Fibroblast of peridontal ligament (primary cell): ENCODE data around the gene NECAB2.

Experiments used
- DNase-seq: peaks from one replicate; pipeline ENCODE4 v3.0.0-alpha.2; 2010; ENCODE audit errors: extremely low read depth

Gene NECAB2

DNA sequence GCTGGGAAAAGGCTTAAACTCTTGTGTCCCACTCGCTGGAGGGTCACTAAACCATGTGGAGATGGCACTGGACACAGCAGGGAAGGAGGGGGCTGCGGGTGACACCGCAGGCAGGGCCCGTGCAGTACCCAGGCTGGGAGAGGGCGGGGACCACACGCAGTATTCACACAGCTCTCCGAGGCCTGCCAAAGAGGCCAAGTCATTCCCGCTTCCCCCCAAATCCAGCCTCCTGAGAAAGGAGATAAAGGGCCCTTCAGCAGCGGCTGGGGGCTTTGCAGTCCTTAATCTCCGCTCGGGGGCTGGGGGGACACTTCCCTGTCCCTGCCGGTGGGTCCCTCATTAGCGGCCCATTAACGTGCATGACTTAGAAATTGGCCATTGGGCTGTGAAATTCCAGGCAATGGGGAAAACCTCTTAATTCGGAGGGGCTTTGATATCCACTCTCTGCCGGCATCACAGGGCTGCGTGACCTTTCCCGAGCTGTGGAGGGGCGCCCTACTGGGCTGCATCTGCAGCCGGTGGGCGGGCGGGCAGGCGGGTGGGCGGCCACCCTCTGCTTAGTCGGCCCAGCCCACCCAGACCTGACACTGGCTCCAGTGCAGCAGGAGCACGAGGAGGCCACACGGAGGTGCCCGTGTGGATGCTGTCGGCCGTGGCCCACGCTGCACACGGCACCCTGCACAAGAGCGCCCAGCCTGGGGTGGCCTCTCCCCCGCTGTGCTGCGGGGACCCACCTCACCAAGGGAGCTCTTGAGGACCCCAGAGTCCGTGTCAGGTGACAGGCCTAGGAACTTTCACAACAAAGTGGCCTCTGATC, 77.2 kb downstream of the NECAB2 start:
- no peak for DNase-seq

DNA sequence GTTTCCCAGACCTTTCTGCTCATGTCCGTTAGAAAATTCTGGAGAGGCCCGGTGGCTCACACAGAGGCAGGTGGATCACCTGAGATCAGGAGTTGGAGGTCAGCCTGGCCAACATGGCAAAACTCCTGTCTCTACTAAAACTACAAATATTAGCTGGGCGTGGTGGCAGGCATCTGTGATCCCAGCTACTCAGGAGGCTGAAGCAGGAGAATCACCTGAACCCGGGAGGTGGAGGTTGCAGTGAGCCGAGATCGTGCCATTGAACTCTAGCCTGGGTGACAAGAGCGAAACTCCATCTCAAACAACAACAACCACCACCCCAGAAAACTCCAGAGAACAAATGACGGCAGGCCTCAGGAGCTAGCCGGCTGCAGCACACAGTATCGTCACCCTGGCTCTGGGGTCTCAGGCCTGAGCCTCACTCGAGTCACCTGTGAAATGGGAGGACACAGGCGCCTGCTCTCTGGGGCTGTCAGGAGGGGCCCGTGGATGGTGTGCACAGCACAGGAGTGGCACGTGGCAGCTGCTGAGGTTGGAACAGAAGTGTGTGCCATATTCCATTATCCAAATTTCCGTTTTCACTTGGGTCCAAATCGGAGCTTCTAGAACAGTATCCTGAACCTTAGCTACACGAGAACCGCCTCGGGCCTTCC, 77.9 kb downstream of the NECAB2 start:
- DNase-seq = no peak

DNA sequence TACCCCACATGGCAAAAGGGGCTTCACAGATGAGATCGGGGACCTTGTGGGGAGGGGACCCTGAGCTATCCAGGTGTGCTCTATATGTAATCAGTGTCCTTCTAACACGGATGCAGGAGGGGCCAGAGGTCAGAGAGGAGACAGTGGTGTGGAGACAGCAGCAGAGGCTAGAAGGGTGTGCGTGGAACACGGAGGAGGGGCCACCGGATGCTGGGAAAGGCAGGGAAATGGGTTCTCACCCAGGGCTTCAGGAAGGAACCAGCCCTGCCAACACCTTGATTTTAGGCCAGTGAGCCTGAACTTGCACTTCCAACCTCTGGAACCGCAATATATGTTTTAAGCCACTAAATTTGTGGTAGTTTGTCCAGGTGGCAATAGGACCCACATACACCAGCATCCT, 79.2 kb downstream of the NECAB2 start:
- no peak for DNase-seq

DNA sequence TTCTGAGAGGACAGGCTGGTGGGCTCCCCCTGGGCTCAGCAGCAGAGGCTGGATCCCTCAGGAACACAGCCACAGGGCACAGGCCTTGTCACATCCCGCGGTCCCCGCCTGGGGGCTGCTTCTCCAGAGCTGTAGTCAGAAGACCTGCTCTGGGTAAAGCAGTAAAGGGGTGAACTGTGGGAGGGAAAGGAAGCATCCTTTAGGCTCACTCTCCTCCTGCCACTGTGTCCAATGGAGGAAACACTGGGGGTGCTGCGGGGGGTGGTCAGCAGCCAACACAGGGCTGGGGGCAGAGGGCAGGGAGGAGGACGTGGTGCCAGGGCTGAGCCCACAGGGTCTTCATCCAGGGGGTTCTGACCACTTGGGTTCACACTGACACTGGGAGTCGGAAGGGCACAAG, 79.6 kb downstream of the NECAB2 start:
- DNase-seq = no peak

DNA sequence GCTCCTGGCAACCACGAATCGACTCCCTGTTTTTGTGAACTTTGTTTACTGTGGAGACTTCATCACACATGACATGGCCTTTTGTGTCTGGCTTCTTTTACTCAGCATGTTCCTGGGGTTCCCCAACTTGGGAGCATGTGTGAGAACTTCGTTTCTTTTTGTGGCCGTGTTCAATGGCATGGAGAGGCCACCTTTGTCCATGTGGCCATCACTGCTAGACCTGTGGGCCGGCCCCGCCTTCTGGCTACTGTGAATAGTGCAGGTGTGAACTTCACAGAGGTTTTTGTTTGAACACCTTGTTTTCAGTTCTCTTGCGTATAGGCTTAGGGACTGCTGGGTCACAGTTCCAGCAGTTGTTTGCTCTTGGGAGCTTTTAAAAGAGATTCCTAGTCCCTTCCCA, 80.2 kb downstream of the NECAB2 start:
- no peak for DNase-seq

DNA sequence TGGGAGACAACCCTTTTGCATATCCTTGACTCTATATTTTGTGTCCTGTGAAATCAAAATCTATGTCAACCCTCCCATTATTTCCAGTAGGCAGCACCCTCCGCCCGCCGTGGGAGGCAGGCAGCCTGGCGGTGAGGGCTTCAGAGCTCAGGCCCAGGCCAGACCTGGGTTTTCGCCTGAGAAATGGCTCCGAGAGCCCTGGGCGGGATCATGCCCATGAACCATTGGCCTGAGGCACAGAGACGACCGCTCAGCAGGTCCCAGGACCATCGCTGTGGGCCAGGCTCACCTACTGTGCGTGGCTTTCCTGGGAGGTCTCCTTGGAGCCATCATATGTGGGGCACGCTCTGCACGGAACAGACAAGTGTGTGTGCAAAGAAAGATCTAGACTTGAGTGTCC, 80.8 kb downstream of the NECAB2 start:
- no peak for DNase-seq

DNA sequence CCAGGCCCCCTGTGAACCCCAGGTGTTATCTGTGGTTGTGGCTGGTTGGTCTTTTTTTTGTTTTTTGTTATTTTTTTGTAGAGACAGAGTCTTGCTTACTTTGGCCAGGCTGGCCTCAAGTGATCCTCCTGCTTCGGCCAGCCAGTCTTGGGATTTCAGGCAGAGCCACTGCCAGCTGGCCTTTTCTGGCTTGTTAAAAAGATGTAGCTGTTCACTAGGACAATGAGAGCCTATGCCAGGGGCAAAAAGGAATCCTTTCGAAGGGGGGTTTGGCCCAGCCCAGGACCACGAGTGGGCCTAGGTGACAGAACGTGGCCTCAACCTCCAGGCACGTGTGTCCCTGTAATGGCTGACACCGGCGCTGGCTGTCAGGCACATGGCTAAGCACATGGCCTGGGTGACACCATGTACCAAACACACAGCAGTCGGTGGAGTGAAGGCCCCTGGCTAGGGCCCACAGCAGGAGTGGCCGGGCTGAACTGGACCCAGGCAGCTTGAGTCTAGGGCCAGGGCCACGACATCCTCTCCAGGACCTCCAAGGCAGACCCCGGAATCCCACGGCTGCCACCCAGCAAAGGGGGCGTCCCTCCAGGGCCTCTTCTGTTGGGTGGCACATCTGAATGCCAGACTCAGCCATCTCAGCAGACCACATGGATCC, 81.5 kb downstream of the NECAB2 start:
- no peak for DNase-seq

DNA sequence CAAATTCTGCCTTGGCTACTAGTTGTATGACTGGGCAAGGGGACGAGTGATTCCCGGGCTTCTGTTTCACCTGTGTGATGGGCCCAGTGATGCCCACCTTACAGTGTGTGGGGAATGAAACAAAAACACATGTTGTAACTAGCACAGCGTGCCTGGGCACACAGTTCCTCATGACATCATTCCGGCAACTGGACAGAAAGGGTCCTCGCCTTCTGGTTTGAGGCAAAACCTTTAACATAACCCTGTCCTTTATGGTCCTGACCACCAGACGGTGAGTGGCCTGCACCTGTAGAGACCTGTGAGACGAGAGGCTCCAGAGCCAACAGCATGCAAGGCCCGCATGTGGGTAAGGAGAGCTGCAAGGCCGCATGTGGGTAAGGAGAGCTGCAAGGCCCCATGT, 82.3 kb downstream of the NECAB2 start:
- no peak for DNase-seq

DNA sequence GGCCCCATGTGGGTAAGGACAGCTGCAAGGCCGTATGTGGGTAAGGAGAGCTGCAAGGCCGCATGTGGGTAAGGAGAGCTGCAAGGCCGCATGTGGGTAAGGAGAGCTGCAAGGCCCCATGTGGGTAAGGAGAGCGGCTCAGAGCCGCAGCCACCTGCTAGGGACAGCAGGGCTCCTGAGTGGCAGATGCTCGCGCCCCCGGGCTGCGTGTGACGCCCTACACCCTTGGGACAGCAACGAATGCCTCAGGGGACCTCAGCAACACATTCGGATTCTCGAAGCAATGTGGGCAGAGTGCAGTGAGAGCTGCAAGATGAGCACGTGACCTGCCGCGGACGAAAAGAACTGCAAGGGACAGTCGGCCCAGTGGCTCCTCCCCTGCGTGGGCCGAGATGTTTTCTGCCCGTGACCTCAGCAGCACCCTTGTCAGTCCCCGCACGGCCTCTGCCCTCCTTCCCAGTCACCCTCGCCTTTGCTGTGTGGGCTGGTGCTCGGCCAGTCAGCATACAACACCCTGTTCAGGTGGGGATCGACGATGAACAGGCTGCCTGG, 84.1 kb downstream of the NECAB2 start:
- no peak for DNase-seq
